K562 (cell line): ENCODE results near the gene MET. TPM values are rescaled to one million over a fixed set of nuclear protein-coding genes. Genes with fewer than 3 reads are reported as not detected.
A peak's percentile ranks its signal among the peaks of the same experiment; 100 is the strongest.

Source experiments
- ATAC-seq: fragments of 200-7000 bp; cut with Tn5 transposase; 3 replicates; pipeline ENCODE4 v1.9.1; 2020; ENCODE audit warnings: moderate library complexity
- BruUV-seq: library from RNA; stranded (reverse); fragments of 400-500 nt; replicated peaks from 2 replicates; lab custom pipeline; 2021; lab: Mats Ljungman, UMichigan
- CTCF ChIA-PET: fragments of 300-600 bp; formaldehyde crosslinking; extraction: SDS; loops from one replicate; lab custom pipeline; 2021; ENCODE audit warnings: low intra/inter-chr PET ratio; lab: Yijun Ruan, JAX
- POLR2A ChIA-PET: fragments of 300-600, 350-650 bp; sonication (Branson Sonifier 250); formaldehyde crosslinking; extraction: SDS; loops from one replicate; lab custom pipeline; 2021; ENCODE audit warnings: antibody characterized with exemption, inconsistent platforms; lab: Yijun Ruan, JAX
- DNase-seq, 4 experiments: peaks; one replicate each; pipeline versions ENCODE4 v3.0.0 to v3.0.0-alpha.2; 2011 to 2018; ENCODE audit warnings: low spot score in 3 of 4, mixed read lengths in 3 of 4; ENCODE audit errors: extremely low read depth in 1 of 4
- FAIRE-seq: peaks from 2 replicates; lab custom pipeline; 2011; peaks lifted over from hg19 to GRCh38; lab: Jason Lieb, UNC
- H2AFZ ChIP-seq: 2 replicates; pipeline ENCODE4 v1.6.0; 2011; ENCODE audit warnings: low read depth, low read length, control low read depth, inconsistent platforms
- H3K27ac ChIP-seq: fragments of 200-600 bp; 3 replicates; pipeline ENCODE4 v1.8.0; 2011; ENCODE audit warnings: low read depth, mild to moderate bottlenecking, control low read depth, inconsistent platforms, low read length, moderate library complexity, mixed read lengths; ENCODE audit errors: extremely low read depth
- H3K27me3 ChIP-seq, 2 experiments: fragments of 300-600 bp in 1 of 2; 2 replicates in 1 of 2; 3 replicates in 1 of 2; pipeline versions ENCODE4 v1.6.0 to v1.8.0; 2011; ENCODE audit warnings: inconsistent platforms in 2 of 2, low read length in 2 of 2, mild to moderate bottlenecking in 1 of 2, mixed read lengths in 1 of 2, moderate library complexity in 1 of 2; ENCODE audit not compliant: control insufficient read depth in 2 of 2, insufficient read depth in 2 of 2
- H3K36me3 ChIP-seq: fragments of 300-600 bp; 3 replicates; pipeline ENCODE4 v1.8.0; 2011; ENCODE audit warnings: mild to moderate bottlenecking, low read length, inconsistent platforms; ENCODE audit not compliant: control insufficient read depth, insufficient read depth
- H3K4me1 ChIP-seq, 2 experiments: fragments of 200-600 bp in 1 of 2; replicated peaks in 1 of 2; 2 replicates in 1 of 2; 3 replicates in 1 of 2; pipeline versions ENCODE4 v1.5.1 to v1.8.0; 2011; ENCODE audit warnings: inconsistent platforms in 2 of 2, low read length in 2 of 2, mild to moderate bottlenecking in 1 of 2, mixed read lengths in 1 of 2, moderate library complexity in 1 of 2; ENCODE audit not compliant: control insufficient read depth in 2 of 2, insufficient read depth in 2 of 2
- H3K4me2 ChIP-seq: 2 replicates; pipeline ENCODE4 v1.6.1; 2011; ENCODE audit warnings: low read length, control low read depth, inconsistent platforms, mixed read lengths; ENCODE audit not compliant: insufficient read depth
- H3K4me3 ChIP-seq: fragments of 200-600 bp; sonication (generic), shearing (Covaris generic); 2 replicates; pipeline ENCODE4 v1.5.1; 2016; ENCODE audit warnings: control low read depth, inconsistent platforms
- H3K79me2 ChIP-seq: fragments of 200-600 bp; 3 replicates; pipeline ENCODE4 v1.8.0; 2011; ENCODE audit warnings: low read length, inconsistent platforms; ENCODE audit not compliant: control insufficient read depth, insufficient read depth
- H3K9ac ChIP-seq, 2 experiments: 2 replicates each; pipeline versions ENCODE4 v1.6.0 to v1.6.1; 2011; ENCODE audit warnings: low read depth in 2 of 2, low read length in 2 of 2, control low read depth in 1 of 2, inconsistent platforms in 1 of 2, mild to moderate bottlenecking in 1 of 2, mixed read lengths in 1 of 2; ENCODE audit not compliant: insufficient read depth in 1 of 2
- H3K9me1 ChIP-seq: one replicate; pipeline ENCODE4 v1.6.0; 2011; ENCODE audit warnings: inconsistent platforms, mild to moderate bottlenecking, low read length, moderate library complexity; ENCODE audit not compliant: control insufficient read depth, insufficient read depth
- H3K9me3 ChIP-seq: replicated peaks from 2 replicates; pipeline ENCODE4 v1.5.1; 2011; ENCODE audit warnings: low read depth, low read length, inconsistent platforms; ENCODE audit not compliant: control insufficient read depth, insufficient read depth
- H4K20me1 ChIP-seq: replicated peaks from 2 replicates; pipeline ENCODE4 v1.6.1; 2011; ENCODE audit warnings: low read length, inconsistent platforms, mixed read lengths; ENCODE audit not compliant: control insufficient read depth, insufficient read depth
- FOXP1 ChIP-seq: sonication (generic); formaldehyde crosslinking; IDR thresholded peaks from 2 replicates; pipeline ENCODE4 v1.8.0; 2022; ENCODE audit warnings: mild to moderate bottlenecking, missing genetic modification reagents
- L3MBTL2 ChIP-seq: fragments of 450-650 bp; IDR thresholded peaks from 2 replicates; pipeline ENCODE4 v1.6.1; 2016; ENCODE audit warnings: mild to moderate bottlenecking, moderate library complexity
- MEIS2 ChIP-seq: fragments of 450-650 bp; IDR thresholded peaks from 2 replicates; pipeline ENCODE4 v1.6.1; 2014; ENCODE audit warnings: mild to moderate bottlenecking; ENCODE audit not compliant: partially characterized antibody
- NFIC ChIP-seq: fragments of 450-650 bp; IDR thresholded peaks from 2 replicates; pipeline ENCODE4 v1.6.1; 2017; ENCODE audit warnings: mild to moderate bottlenecking, inconsistent platforms
- NR2C1 ChIP-seq, 2 experiments: fragments of 450-650 bp; IDR thresholded peaks; 2 replicates each; pipeline ENCODE4 v1.6.1; 2017; ENCODE audit warnings: mild to moderate bottlenecking in 2 of 2, antibody characterized with exemption in 1 of 2, inconsistent platforms in 1 of 2, missing compliant biosample characterization in 1 of 2, missing genetic modification characterization in 1 of 2
- PBX2 ChIP-seq, 2 experiments: IDR thresholded peaks in 1 of 2; conservative IDR thresholded peaks in 1 of 2; 2 replicates each; pipeline ENCODE4 v1.6.1; 2016; ENCODE audit warnings: low read depth in 2 of 2, mild to moderate bottlenecking in 1 of 2, missing compliant biosample characterization in 1 of 2, missing genetic modification characterization in 1 of 2, moderate library complexity in 1 of 2
- PCBP2 ChIP-seq: fragments of 200-400 bp; formaldehyde crosslinking; IDR thresholded peaks from 2 replicates; pipeline ENCODE4 v1.6.1; 2018; ENCODE audit warnings: low read length, low read depth, mild to moderate bottlenecking, moderate library complexity; ENCODE audit not compliant: poor library complexity, severe bottlenecking
- RAD51 ChIP-seq: fragments of 450-650 bp; IDR thresholded peaks from 2 replicates; pipeline ENCODE4 v1.7.1; 2016; ENCODE audit warnings: low read depth, mild to moderate bottlenecking, borderline replicate concordance
- SAP30 ChIP-seq: fragments of 200-600 bp; sonication (generic); IDR thresholded peaks from 2 replicates; pipeline ENCODE4 v1.6.1; 2012; ENCODE audit warnings: borderline replicate concordance, low read depth, mild to moderate bottlenecking, moderate library complexity, low read length, control low read depth, inconsistent platforms; ENCODE audit not compliant: insufficient read depth, poor library complexity, severe bottlenecking
- ZNF174 ChIP-seq: fragments of 250-450 bp; sonication (Bioruptor Pico); IDR thresholded peaks from 2 replicates; pipeline ENCODE4 v1.4.0; 2020; ENCODE audit warnings: mild to moderate bottlenecking
- ZNF224 ChIP-seq: sonication (generic); formaldehyde crosslinking; IDR thresholded peaks from 2 replicates; pipeline ENCODE4 v1.8.0; 2022; ENCODE audit warnings: mild to moderate bottlenecking, missing genetic modification reagents
- ZNF436 ChIP-seq: fragments of 250-450, 450-650 bp; sonication (Bioruptor Pico); formaldehyde crosslinking; IDR thresholded peaks from 2 replicates; pipeline ENCODE4 v1.7.0; 2020; ENCODE audit warnings: mild to moderate bottlenecking
- WGBS: fragments of 100-300 bp; shearing (Covaris generic); methylation state at CpG from one replicate; pipeline ENCODE4 v1.1.6; 2016; ENCODE audit warnings: low coverage, mixed read lengths; ENCODE audit not compliant: insufficient coverage; ENCODE audit errors: missing lambda C conversion rate; 5-methylcytosine and 5-hydroxymethylcytosine counted together
- in situ Hi-C: fragments of 300-500 bp; cut with MboI; formaldehyde crosslinking; loops from 4 replicates; pipeline ENCODE4 v1.15.0; 2018; ENCODE audit warnings: inconsistent platforms, mixed read lengths
- intact Hi-C: fragments of 100-400 bp; cut with micrococcal nuclease; formaldehyde crosslinking; loops from 2 replicates; pipeline ENCODE4 v1.14.2; 2022
- polyA plus RNA-seq, 8 experiments: library from polyadenylated mRNA; depleted of rRNA in 4 of 8; stranded (reverse) in 5 of 8; unstranded in 3 of 8; fragments of >200 nt; fragmentation: Nextera tagmentation in 2 of 8; fragmentation: Illumina TruSeq in 1 of 8; extraction: Ambion mirVana in 2 of 8; extraction: Trizol in 1 of 8; gene quantifications; 2 replicates each; pipeline versions ENCODE4 v1.2.1 to v1.2.3, GENCODE V29; 2011 to 2014; ENCODE audit warnings: inconsistent platforms in 1 of 8, missing spikeins in 1 of 8
- total RNA-seq, 7 experiments: library from RNA; depleted of rRNA in 6 of 7; stranded (reverse); fragments of >200 nt in 6 of 7; fragmentation: Illumina TruSeq in 2 of 7; extraction: Trizol in 2 of 7; gene quantifications; 2 replicates each; pipeline versions ENCODE4 v1.2.1 to v1.2.3, GENCODE V29; 2011 to 2021; ENCODE audit warnings: low replicate concordance in 1 of 7
- TF ChIP-seq, protein P1 (sequence below): fragments of 250-450 bp; sonication (Bioruptor Pico); IDR thresholded peaks from 2 replicates; pipeline ENCODE4 v1.4.0; 2020; ENCODE audit warnings: mild to moderate bottlenecking

The MET gene
- total and polyA plus RNA-seq, 9 of the 15 experiments (the other 6 are each of a cell fraction or from before 2014, with no cell fraction given) = 0.84 to 2.4 (median 1.1) TPM

- peak; percentile 22; the same call in 2 of the 3 replicates for ATAC-seq
- TF ChIP-seq, protein P1, sequence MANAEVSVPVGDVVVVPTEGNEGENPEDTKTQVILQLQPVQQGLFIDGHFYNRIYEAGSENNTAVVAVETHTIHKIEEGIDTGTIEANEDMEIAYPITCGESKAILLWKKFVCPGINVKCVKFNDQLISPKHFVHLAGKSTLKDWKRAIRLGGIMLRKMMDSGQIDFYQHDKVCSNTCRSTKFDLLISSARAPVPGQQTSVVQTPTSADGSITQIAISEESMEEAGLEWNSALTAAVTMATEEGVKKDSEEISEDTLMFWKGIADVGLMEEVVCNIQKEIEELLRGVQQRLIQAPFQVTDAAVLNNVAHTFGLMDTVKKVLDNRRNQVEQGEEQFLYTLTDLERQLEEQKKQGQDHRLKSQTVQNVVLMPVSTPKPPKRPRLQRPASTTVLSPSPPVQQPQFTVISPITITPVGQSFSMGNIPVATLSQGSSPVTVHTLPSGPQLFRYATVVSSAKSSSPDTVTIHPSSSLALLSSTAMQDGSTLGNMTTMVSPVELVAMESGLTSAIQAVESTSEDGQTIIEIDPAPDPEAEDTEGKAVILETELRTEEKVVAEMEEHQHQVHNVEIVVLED (CRISPR knock-in tag) = no peak
- no peak for TF ChIP-seq PCBP2
- TF ChIP-seq NR2C1 (IDR thresholded peaks at IDR 0.05) = no peak
- TF ChIP-seq NR2C1 (tag; IDR thresholded peaks at IDR 0.05) = no peak
- TF ChIP-seq NFIC = peak; percentile 52
- TF ChIP-seq ZNF436 (CRISPR knock-in tag) = no peak
- no peak for TF ChIP-seq ZNF224 (CRISPR knock-in tag)
- no peak for TF ChIP-seq FOXP1 (CRISPR knock-in tag)
- no peak for TF ChIP-seq PBX2 (CRISPR knock-in tag; IDR thresholded peaks at IDR 0.05; ENCODE audit: low read depth)
- TF ChIP-seq PBX2 (tag; conservative IDR thresholded peaks at IDR 0.05; ENCODE audit: low read depth) = peak; percentile 71
- no peak for TF ChIP-seq SAP30
- TF ChIP-seq L3MBTL2 = no peak
- TF ChIP-seq RAD51 = no peak
- peak; percentile 48 for TF ChIP-seq MEIS2
- no peak for TF ChIP-seq ZNF174 (CRISPR knock-in tag)
- Histone ChIP-seq H3K4me2 (no peak overlapping the region), H3K4me3 (no peak overlapping the region), H2AFZ (no peak overlapping the region), H3K79me2 (no peaks in the 10 kb centered on the region), H3K4me1 (peaks cover 0 to 5% of the 10 kb centered on the region in 2 experiments; a peak in 1 of 5 replicates), H3K9ac (no peak overlapping the region), H3K27me3 (peaks cover 25 to 29% of the 10 kb centered on the region in 2 experiments), H4K20me1 (no peaks in the 10 kb centered on the region), H3K9me1 (no peaks in the 10 kb centered on the region), H3K36me3 (no peaks in the 10 kb centered on the region), H3K9me3 (0 out of 2 replicates have a peak, but pooled peaks cover 2% of the 10 kb centered on the region), H3K27ac (no peak overlapping the region)
- FAIRE-seq = no peak
- ChIA-PET POLR2A (interaction anchor here (1.5 to 2.5 kb wide), 2 partner anchors 9 to 20 kb away, joined by 12 to 14 read pairs; no protein-coding TSS in a partner anchor), CTCF (no interaction called here)
- in situ Hi-C loops (no loop called here), intact Hi-C loops (no loop called here)
- BruUV-seq = no TSS peak
- peak in 1 of 4 experiments; percentile 30 for DNase-seq
- WGBS = 1% methylated on average over 9 of the region's 9 CpGs
These were observed 163.0 kb downstream of the MET start for GRCh38 chr7:116834815-116835504.
